BJ (cell line): Measurements from ENCODE around the gene ATF5. TPM values are rescaled to one million over a fixed set of nuclear protein-coding genes. Genes with fewer than 3 reads are reported as not detected.

Experiments
- CTCF ChIA-PET: fragments of 350-600 bp; formaldehyde crosslinking; extraction: SDS; loops from one replicate; lab custom pipeline; 2021; ENCODE audit warnings: antibody characterized with exemption, inconsistent platforms; lab: Yijun Ruan, JAX
- POLR2A ChIA-PET: fragments of 300-600 bp; sonication (Branson Sonifier 250); formaldehyde crosslinking; extraction: SDS; loops from one replicate; lab custom pipeline; 2021; ENCODE audit warnings: antibody characterized with exemption; lab: Charles Lee
- DNase-seq: peaks from one replicate; pipeline ENCODE4 v3.0.0-alpha.2; 2011; ENCODE audit warnings: low read depth
- H3K27me3 ChIP-seq: 2 replicates; pipeline ENCODE4 v1.6.0; 2011; ENCODE audit warnings: low read length; ENCODE audit not compliant: control insufficient read depth, insufficient read depth
- H3K36me3 ChIP-seq: 2 replicates; pipeline ENCODE4 v1.5.1; 2011; ENCODE audit warnings: low read length; ENCODE audit not compliant: control insufficient read depth, insufficient read depth
- H3K4me3 ChIP-seq: 2 replicates; pipeline ENCODE4 v1.5.1; 2011; ENCODE audit warnings: low read depth, mild to moderate bottlenecking, control low read depth, low read length
- polyA plus RNA-seq: library from polyadenylated mRNA; depleted of rRNA; stranded (reverse); fragments of >200 nt; gene quantifications from 2 replicates; pipeline ENCODE4 v1.2.3, GENCODE V29; 2011
- TF ChIP-seq, protein P1 (sequence below): IDR thresholded peaks from 2 replicates; pipeline ENCODE4 v1.5.1; 2011; ENCODE audit warnings: low read depth, mild to moderate bottlenecking, control low read depth, inconsistent platforms, low read length, moderate library complexity; ENCODE audit not compliant: insufficient read depth

ATF5 gene
- polyA plus RNA-seq, 1 experiment: 7.9 TPM

GRCh38 chr19:49927526-49928264 is 1.3 kb upstream of the ATF5 start:
- TF ChIP-seq, protein P1, sequence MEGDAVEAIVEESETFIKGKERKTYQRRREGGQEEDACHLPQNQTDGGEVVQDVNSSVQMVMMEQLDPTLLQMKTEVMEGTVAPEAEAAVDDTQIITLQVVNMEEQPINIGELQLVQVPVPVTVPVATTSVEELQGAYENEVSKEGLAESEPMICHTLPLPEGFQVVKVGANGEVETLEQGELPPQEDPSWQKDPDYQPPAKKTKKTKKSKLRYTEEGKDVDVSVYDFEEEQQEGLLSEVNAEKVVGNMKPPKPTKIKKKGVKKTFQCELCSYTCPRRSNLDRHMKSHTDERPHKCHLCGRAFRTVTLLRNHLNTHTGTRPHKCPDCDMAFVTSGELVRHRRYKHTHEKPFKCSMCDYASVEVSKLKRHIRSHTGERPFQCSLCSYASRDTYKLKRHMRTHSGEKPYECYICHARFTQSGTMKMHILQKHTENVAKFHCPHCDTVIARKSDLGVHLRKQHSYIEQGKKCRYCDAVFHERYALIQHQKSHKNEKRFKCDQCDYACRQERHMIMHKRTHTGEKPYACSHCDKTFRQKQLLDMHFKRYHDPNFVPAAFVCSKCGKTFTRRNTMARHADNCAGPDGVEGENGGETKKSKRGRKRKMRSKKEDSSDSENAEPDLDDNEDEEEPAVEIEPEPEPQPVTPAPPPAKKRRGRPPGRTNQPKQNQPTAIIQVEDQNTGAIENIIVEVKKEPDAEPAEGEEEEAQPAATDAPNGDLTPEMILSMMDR: no peak
- Histone ChIP-seq H3K4me3 (no peak overlapping the region), H3K36me3 (peaks cover 14% of the 10 kb centered on the region), H3K27me3 (no peaks in the 10 kb centered on the region)
- ChIA-PET POLR2A (interaction anchor here (1.0 kb wide), 1 partner anchor 50 kb away, joined by 3 read pairs; the partner anchor contains the start of genes AKT1S1 and TBC1D17), CTCF (interaction anchor here (0.6 to 1.0 kb wide), 3 partner anchors 10 to 68 kb away, joined by 3 to 4 read pairs (median 3); no protein-coding TSS in a partner anchor)
- DNase-seq: no peak

DNA sequence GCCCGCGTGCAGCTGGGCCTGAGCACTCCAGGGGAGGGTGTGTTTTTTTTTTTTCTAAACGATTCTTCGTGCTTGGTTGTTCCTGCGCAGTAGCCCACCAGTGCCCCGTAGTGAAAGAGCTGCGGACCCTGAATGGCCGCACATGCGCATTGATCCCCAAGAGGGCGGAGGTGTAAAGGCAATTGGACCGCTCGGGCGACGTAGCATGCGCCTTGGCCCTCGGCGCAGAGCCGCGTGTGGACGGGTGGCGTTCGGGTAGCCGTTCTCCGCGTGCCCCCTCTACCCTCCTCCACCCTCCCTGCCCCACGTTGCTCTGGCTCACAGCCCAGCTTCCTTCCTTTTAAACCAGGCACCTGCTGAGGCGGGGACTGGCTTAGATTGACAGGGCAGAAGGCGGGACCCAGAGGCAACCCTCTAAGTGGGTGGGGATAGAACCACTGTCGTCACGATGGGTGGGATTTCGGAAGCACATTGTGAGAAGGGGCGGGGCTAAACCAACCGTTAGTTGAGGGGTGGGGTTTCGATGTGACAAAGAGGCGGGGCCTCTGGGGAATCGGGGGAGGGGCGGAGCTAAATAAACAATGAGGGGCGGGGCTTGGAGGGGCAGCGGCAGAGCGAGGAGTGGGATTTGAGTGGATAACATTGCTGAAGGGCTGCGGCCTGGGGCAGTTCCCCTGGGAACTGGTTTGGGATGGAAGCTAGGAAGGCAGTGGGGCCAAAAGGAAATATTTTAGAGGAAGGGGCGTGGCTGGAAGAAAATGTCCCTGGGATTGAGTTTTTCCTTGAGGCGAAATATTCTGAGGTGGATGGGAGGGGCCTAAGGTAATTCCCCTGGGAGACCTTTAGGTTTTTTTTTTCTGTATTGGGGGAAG is 842 bp downstream of the ATF5 start:
- Histone ChIP-seq H3K36me3 (peaks cover 8% of the 10 kb centered on the region), H3K4me3 (peak overlapping the region; percentile 98), H3K27me3 (no peaks in the 10 kb centered on the region)
- CTCF ChIA-PET: interaction anchor here (1.9 kb wide), 1 partner anchor 8 kb away, joined by 9 read pairs; no protein-coding TSS in a partner anchor
- POLR2A ChIA-PET: interaction anchor here (0.5 to 0.6 kb wide), 2 partner anchors 63 to 159 kb away, joined by 3 to 35 read pairs; no protein-coding TSS in a partner anchor
- TF ChIP-seq, protein P1: no peak
- DNase-seq: peak; percentile 73

DNA sequence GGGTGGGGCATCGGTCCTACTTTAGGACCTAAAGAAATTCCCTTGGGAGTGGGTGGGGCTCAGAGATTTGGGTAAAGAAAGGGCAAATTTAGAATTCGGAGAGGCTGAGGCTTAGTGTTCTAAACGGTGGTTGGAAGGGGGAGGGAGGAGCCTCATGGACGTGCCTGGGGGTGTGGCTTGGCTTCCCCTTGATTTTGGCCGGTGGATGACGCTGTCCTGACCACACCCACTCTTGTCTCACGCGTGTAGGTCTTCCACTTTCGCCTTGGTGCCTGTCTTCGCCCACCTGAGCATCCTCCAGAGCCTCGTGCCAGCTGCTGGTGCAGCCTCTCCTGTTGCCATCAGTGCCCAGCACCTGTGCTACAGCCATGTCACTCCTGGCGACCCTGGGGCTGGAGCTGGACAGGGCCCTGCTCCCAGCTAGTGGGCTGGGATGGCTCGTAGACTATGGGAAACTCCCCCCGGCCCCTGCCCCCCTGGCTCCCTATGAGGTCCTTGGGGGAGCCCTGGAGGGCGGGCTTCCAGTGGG is 1.5 kb downstream of the ATF5 start:
- DNase-seq: no peak
- H3K27me3 ChIP-seq: no peaks in the 10 kb centered on the region
- TF ChIP-seq, protein P1: no peak
- peaks cover 8% of the 10 kb centered on the region for H3K36me3 ChIP-seq
- no peak overlapping the region; the same call in 1 of the 2 replicates for H3K4me3 ChIP-seq
- ChIA-PET POLR2A (no interaction called here), CTCF (interaction anchor here (1.2 kb wide), 1 partner anchor 206 kb away, joined by 4 read pairs; no protein-coding TSS in a partner anchor)

- ChIA-PET POLR2A (no interaction called here), CTCF (interaction anchor here (1.2 kb wide), 1 partner anchor 205 kb away, joined by 4 read pairs; no protein-coding TSS in a partner anchor)
- TF ChIP-seq, protein P1: no peak
- Histone ChIP-seq H3K36me3 (peaks cover 8% of the 10 kb centered on the region), H3K27me3 (no peaks in the 10 kb centered on the region), H3K4me3 (no peak overlapping the region)
- no peak for DNase-seq
Measured at GRCh38 chr19:49931293-49932040, 2.5 kb downstream of the ATF5 start.
